GM19372 (cell line): ENCODE results near the gene SLC6A1.

Source experiments
- ATAC-seq: cut with Tn5 transposase; IDR thresholded peaks from one replicate; pipeline ENCODE4 v1.9.1; 2021; ENCODE audit warnings: mild to moderate bottlenecking, low read depth, moderate library complexity; ENCODE audit not compliant: unreplicated experiment

Gene SLC6A1

DNA sequence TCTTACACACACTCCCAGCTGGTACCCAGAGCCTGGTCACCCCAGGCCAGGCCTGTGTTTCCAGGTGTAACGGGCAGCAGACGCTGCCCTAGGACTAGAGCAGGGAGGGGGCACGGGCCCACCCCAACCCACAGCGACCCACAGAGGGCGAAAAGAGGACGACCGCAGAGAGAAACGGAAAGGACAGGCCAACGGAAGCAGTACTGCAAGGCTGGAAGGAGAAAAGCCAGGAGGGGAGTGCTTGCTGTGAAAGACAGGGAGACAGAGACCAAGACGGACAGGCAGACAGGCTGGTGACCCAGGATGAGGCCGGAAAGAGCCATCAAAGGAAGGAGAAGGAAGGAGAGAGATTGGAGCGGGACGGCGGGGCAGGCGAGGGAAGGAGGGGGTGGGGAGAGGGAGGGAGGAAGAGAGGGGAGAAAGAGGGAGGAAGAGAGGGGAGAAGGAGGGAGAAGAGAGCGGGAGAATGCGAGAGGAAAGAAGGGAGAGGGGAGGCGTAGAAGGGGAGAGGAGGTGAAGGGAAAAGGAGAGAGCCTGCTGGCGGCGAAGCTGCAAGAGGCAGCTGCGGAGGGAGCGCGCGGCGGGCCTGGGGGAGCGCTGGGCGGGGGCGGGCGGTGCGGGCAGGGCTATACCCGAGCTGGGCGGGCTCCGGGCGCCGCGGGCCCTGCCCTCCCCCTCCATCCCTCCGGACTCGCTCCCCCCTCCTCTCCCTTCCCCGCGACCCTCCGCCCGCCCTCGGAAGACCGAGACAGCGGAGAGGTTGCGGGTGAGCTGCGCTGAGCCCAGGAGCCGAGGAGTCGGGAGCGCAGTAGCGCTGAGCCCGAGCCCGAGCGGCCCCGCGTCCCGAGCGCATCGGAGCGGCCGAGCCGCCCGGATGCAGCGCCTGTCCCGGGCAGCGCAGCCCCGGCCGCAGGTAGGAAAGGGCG, at the start of gene SLC6A1:
Gene SLC6A1 (plus strand): TSS at position 732 of the 926 bp plus-strand sequence. CDS start 24,464 bp downstream, outside the sequence.
- no peak for ATAC-seq

DNA sequence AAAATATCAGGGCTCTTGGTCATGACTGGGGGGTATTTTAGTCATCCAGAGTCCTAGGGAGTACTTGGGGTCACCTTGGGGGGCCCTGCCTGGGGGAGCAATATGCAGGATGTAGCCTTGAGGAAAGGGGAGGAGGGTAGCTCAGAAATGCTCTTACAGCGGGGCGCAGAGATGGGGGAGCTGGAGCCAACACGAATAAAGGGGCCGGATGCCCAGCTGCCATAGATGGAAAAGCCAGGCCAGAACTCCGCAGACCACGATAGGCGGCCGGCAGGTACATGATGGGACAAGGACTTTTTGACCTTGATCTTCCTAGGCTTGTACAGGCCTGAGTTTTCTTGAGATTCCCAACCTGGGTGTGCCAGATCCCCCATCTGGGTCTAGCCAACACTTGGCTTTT, 47.7 kb upstream of the SLC6A1 start:
- no peak for ATAC-seq

DNA sequence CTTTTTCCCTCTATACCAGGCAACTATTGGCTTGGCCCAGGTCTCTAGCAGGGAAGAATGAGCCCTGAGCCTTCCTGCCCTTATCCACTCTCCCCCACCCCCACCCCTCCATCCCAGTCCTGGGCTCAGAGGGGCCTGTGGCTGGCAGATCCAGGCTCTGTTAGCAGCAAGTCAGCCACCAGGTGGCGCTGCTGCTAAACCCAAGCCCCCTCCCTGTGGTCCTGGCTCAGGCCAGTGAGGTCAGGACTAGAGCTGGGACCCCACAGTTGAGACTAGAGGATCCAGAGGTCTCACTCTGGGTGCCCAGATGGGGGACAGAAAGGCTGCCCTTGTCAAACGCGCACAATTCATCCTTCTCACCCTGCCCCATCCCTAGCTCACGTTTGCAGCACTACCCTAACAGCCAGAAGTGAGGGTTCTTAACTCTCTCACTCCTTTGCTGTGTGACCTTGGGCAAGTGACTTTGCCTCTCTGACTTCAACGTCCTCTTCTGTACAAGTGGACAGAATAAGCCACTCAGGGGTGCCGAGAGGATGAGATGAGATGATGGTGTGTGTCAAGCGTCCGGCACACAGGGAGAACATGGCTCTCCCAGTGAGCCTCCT, 46.8 kb upstream of the SLC6A1 start:
- no peak for ATAC-seq

DNA sequence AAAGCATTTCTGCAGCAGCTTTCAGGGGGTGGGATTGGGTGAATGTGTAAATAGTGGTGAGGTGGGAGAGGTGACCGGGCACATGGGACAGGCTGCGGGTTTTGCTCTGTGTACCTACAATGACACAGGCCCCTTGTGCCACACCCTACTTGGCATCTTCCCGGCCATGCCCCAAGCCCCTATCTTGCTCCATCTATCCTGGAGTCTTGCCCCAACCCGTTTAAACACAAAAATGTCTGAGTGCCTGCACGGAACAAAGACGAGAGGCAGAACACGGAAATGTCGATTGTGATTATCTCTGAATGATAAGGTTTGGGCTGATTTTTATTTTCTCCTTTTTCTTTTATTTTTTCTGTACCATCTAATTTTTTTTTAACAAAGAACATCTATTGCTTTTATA, 46.0 kb upstream of the SLC6A1 start:
- ATAC-seq, result no peak

DNA sequence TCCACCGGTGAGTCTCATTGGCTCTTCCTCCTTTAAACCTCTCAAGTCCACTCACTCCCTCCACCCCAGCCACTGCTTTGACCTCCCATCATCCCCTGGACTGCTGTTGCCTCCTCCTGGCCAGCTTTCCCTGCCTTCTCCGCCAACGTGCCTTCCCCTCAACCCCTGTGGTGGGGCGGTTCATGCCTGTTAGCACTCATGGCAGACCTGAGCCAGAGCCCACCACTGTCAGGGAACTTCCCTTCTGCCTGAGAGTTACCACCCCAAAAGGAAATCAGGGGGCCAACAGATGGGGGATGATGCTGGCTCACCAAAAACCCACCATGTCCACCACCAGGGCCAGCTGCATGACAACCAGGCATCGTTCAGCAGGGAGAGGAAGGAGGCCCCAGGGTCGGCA, 44.2 kb upstream of the SLC6A1 start:
- ATAC-seq, result no peak

DNA sequence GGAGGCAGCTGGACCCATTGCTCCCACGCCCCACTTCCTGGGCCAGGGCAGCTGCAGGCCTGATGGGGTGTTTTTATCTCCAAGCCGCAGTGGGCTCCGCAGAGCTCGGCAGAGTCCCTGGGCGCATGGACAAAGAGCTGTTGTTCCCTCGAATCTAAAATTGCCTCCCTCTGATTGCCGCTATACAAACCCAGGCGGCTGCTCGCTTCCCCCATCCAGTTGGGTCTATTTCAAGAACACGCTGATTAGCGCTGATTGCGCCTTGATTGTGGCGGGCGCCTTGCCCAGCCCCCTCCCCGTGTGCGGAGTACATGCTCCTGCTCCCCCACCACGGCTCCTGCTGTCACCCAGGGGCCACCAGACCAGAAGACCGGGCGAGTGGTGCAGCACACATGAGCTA, 43.4 kb upstream of the SLC6A1 start:
- no peak for ATAC-seq

DNA sequence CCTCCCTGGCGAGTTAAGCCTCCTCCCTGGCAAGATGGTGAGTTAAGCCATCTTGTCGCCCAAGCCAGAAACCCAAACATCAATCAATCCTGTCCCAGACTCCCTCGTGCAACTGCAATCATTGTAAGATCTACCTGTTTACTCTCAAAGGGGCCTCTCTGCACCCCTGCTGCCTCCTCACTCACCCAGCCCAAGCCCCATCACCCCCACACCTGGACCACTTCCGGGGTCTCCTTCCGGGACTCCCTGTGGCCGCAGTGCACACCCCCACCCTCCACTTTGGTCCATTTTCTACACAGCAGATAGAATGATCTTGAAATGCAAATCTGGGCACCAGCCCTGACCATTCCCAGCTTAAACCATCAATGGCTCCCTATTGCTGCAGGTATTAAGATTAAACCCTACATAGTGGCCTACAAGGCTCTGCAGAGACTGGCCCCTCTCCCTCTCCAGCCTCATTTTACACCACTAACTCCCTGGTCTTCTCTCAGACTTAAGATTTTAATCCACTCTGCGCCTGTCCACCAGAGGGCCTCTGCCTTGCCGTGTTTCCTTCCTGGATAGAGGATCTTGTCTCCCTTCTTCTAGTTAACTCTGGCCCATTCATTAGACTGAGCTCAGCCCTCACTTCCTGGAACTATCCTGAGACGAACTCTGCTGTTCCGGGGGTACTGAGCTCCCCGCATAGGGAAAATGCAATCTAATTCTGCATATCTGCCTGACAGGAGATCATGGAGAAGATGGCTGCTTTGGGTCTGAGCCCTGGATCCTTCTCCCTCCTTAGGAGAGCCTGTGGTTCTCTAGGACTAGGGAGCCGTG, 41.9 kb upstream of the SLC6A1 start:
- ATAC-seq, result no peak

DNA sequence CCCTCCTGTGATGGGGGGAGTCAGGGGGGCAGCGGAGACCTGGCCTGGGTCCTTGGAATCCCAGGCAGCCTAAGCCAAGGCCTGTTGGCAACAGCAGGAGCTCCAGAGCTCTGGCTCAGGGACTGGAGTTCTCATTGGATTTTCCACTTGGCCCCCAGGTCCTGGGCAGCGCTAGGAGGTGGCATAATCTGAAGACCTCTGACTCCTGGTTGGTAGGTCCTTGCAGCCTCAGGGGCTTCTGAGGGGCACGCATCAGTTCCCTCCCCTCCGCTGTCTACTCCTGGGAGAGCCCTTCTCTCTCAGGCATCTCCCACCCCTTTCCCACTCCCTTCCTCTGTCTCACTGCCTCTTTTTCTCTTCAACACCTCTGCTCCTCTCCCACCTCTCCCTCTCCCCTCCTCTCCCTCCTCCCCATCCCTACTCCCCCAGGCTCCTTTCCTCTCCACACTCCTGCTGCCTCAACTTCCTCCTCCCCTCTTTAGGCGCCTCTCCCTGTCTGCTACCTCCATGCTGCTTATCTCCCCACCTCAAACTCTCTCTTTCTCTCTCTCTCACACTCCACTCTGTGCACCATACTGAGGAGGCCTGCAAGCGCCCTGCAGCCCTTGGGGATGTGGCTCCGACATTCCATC, 41.1 kb upstream of the SLC6A1 start:
- ATAC-seq, result no peak

DNA sequence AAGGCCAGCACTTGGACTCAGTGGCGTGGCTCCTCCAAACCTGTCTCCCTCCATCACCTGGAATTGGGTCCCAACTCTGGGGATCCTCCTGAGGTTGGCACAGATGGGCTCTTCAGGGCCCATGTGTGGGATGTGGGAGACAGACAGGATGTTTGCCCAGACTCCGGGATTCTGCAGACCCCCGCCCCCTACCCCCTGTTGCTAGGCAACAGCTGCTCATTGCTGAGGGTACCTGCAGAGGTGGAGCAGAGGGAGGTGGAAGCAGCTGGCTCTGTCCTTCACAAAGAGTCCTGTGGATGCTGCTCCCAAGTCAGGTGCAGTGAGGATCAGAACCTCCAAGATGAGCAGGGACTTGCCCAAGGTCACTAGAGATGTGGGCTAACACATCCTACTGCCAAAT, 40.0 kb upstream of the SLC6A1 start:
- no peak for ATAC-seq

DNA sequence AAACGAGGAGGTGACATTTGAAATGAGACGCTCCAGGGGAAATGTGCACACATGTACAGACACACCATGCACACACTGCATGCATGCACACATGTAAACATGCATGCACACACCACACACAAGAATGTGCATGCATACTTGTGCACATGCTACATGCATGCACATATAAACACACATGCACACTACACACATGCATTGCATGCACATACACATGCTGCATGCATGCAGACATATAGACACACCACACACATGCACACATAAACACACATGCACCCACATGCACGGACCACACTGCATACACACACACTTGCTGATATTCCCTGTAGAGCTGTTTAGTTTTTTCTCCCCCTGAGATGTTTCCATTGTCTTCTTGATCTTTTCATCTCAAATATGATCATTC, 37.8 kb upstream of the SLC6A1 start:
- ATAC-seq, result no peak

DNA sequence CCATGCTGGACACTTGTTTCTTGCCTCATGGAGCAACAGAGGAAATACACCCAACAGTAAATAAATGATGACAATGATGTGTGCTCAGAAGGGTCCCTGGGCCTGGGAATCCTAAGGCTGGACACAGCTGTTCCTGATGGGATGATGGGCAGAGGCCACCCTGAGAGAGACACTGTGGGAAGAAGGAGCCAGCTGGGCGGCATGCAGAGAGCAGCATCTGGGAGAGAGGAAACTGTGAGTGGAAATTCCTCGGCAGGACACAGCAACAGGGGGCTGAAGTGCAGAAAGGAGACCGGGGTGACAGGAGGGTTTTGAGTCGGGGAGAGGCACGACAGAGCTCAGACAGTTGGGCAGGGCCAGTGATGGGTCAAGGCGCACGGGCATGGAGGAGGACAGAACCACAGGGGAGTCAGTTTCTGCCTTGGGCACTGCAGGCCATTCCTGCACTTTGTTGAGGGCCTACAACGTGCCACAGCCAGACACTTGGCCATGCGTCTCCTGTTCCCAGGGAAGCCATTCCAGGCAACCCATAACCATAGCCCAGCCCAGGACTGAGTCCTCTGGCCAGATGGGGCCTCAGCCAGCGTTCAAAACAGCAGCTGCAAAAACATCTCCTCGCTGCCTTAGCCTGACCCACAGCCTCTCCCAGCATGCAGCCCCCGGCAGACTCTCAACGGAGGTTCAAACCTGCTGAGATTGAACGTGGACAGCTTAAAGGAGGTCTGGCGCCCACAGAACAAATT, 36.7 kb upstream of the SLC6A1 start:
- ATAC-seq, result no peak

DNA sequence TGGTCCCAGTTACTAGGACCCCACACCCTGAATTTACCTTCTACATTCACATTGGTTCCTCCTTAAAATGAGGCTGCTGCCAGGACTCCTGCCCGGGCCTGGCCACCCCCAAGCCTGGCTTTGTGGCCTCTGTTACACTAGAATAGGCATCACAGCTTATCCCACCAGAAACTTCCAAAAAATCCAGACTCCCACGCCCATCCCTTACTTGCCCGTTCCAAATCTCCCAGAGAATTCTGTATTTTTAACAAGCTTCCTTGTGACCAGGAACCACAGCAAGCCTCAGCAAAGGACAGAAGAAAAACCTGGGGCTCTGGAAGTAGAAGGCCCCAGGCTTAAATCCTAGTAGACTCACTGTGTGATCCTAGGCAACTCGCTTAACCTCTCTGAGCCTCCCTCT, 36.0 kb upstream of the SLC6A1 start:
- no peak for ATAC-seq

DNA sequence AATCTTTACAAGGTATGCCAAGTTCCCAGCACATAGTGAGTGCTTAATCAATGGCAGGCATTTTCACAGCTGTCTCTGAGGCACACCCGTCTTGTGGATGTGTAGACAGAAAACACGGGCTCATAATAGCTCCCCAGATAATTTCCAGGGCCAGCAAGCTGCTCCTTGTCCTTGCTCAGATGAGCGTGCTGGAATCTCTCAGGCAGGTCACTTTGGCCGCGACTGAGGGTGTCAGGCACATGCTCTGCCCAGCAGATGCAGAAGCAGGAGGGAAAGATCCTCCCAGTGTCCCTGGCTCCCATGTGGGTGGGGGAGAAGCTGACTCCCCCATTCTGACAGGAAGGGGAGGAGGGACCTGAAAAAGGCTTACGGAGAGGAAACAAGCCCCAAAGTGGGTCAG, 35.6 kb upstream of the SLC6A1 start:
- ATAC-seq, result no peak

DNA sequence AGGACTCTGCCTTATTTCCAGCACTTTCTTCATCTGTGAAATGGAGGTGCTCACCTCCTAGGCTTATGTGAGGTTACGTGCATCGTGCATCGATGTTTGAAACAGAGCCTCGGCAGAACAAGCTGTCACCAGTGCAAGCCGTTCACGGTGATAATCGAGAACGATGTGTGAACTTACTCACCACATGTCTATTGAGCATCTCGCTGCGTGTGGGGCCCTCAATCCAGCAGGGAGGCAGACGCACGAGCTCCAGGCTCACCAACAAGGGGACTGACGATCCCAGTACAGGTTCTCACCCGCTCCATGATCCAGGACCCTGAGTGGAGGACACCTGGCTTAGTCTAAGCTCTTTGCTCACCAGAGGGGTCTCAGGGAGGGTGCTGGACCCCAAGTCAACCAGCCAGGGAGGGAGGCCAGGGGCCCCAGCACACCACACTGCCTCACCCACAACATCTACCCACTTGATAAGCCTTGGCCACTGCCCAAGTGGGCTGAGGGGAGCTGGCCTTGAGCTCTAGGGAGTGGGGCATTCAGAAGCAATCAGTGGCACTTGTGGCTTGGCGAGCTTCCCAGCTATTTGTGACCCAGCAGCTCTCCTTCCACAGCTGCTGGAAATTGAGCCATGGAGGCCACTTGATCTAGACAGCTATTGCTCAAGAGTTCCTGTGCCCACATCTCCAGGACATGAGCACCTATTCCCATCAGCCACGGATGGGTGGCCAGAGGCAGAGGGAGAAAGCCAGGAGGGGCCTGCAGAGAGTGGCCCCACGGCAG, 34.4 kb upstream of the SLC6A1 start:
- ATAC-seq, result no peak

DNA sequence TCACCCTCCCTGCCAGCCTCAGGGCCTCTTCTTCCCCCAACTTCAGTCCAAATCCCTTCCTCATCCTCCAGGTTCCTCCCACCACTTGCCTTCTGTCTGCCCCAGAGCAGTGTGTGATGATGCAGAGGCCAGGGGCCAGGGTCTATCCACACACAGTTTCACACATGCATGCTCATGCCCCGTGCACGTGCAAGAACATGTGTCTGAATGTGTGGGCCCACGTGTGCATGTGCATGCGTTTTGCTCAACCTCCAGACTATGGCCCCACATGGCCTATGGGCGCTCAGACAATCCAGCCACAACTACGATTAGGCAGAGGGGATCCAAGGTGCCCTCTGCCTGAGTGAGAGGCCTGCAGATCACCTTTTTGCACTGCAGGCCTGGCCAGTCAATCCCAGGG, 32.3 kb upstream of the SLC6A1 start:
- no peak for ATAC-seq

DNA sequence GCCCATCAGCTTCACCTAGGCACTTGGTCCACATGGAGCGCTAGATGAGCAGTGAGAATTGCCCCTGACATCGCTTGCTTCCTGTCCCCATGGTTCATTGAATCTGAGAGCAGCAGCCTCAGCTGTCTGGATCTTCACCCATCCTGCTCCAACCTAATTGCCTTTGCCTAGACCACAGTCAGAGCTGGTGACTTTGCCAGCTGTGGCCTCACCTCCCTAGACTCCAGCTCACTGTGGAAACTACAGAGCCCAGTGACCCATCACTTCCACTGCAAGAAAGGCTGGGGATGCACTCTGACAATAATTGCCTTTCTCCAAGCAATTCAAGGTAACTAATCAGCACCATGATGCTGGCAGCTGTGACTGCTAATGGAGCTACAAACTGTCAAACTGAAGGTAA, 30.6 kb upstream of the SLC6A1 start:
- ATAC-seq, result no peak

DNA sequence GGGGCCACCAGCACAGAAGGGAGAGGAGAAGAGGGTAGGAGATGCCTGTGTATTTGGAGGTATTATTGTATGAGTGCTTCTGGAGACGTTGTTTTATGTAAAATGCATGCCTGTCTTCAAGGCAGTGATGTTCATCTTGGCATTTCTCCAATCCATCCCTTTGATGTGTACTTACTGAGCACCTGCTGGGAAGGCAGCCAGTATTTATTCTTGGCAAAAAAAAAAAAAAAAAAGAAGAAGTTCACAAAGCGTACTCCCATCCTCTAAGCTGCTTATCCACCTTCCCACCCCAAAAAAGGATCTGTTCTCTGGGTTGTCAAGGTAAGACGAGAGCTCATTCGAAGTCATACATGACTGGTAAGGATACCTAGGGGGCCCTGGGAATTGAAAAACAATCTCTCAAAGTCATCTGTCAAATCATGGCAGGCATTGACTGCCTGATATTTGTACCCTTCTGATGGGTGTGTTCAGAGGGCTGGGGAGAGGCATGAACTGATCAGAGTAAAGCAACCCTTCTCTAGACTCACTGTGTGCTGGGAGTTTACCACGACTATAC, 30.0 kb upstream of the SLC6A1 start:
- no peak for ATAC-seq

DNA sequence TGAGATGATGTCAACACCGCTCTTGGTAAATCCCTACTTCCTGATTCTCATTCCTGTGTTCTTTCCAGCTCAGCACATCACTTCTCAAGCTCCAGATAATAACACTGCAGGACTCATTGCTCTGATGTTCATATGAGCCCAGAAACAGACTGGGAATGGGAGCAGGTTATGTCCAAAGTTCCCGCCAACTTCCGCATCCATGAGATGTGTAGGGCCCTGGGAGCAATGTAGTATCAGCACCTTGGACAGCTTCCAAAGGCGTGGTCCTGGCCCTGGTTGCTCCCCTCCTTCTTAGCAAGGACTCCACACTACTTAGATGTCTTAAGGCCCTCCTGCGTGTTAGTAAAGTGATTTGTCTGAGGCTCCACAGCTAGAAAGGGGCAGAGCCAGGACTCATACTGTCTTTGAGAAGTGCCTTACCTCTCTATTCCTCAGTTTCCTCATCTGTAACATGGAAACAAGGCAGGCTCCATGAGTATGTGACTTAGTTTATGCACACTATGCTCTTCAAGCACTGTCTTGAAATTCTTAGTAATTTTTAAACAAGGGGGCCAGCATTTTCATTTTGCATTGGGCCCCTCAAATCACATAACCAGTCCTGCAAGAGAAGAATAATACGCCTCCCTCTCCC, 27.9 kb upstream of the SLC6A1 start:
- ATAC-seq, result no peak

DNA sequence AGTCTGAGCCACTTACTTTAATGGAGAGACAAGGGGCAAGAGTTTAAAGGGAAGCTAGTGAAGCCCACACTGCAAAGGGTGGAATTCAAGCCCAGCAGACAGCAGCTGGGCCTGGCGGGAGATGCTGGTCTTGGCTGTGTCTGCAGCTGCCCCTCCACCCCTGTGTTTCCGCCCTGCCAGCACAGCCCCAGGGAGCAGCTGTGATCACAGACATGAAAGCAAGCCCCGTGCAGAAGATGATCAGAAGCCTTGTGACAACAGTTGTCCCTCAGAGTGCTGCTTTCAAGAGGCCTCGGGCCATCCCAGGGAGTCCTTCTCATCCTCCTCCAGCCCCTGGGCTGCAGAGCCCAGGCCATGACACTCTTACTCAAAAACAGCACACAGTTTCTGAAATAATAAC, 24.1 kb upstream of the SLC6A1 start:
- no peak for ATAC-seq
